SU-DHL-6 (cell line): ENCODE results near the gene ZNF763.
"Not testable (repeated sequence)": the region's sequence is repeated elsewhere in the genome, so short reads cannot be mapped to it uniquely, and the experiment has no call there.

Source experiments
- H2AFZ ChIP-seq: fragments of 200-600 bp; sonication (generic); 2 replicates; pipeline ENCODE4 v1.6.1; 2014; ENCODE audit warnings: low read depth, mild to moderate bottlenecking, moderate library complexity, mixed read lengths, antibody characterized with exemption, low read length; ENCODE audit not compliant: severe bottlenecking
- H3F3A ChIP-seq: fragments of 200-600 bp; shearing (Covaris generic); 2 replicates; pipeline ENCODE4 v1.6.0; 2016; ENCODE audit warnings: antibody characterized with exemption, mild to moderate bottlenecking; ENCODE audit not compliant: insufficient read depth
- H3K27ac ChIP-seq: fragments of 200-600 bp; sonication (generic); 2 replicates; pipeline ENCODE4 v1.5.1; 2016; ENCODE audit warnings: low read depth, mild to moderate bottlenecking, low read length, moderate library complexity, mixed read lengths
- H3K27me3 ChIP-seq: fragments of 200-600 bp; sonication (generic), shearing (Covaris generic); 2 replicates; pipeline ENCODE4 v1.6.0; 2014; ENCODE audit warnings: mild to moderate bottlenecking, low read length
- H3K36me3 ChIP-seq: fragments of 200-600 bp; sonication (generic); 2 replicates; pipeline ENCODE4 v1.6.1; 2014; ENCODE audit warnings: mild to moderate bottlenecking, low read length, mixed read lengths
- H3K4me2 ChIP-seq: fragments of 300-600, 200-600 bp; shearing (Covaris generic), sonication (generic); 2 replicates; pipeline ENCODE4 v1.6.0; 2014; ENCODE audit warnings: low read length, low read depth, mild to moderate bottlenecking; ENCODE audit not compliant: poor library complexity, severe bottlenecking
- H3K4me3 ChIP-seq: fragments of 200-600 bp; sonication (generic); 2 replicates; pipeline ENCODE4 v1.5.1; 2014; ENCODE audit warnings: antibody characterized with exemption, low read length, mild to moderate bottlenecking, mixed read lengths; ENCODE audit not compliant: insufficient read depth, poor library complexity, severe bottlenecking
- H3K79me2 ChIP-seq: fragments of 200-600 bp; sonication (generic); 2 replicates; pipeline ENCODE4 v1.6.1; 2014; ENCODE audit warnings: mild to moderate bottlenecking, low read length, moderate library complexity; ENCODE audit not compliant: insufficient read depth
- H3K9ac ChIP-seq: fragments of 200-600 bp; sonication (generic); 2 replicates; pipeline ENCODE4 v1.7.0; 2014; ENCODE audit warnings: mild to moderate bottlenecking, low read length
- H3K9me2 ChIP-seq: fragments of 200-600 bp; sonication (generic); replicated peaks from 2 replicates; pipeline ENCODE4 v1.6.1; 2014; ENCODE audit warnings: low read length; ENCODE audit not compliant: insufficient read depth
- H3K9me3 ChIP-seq: fragments of 200-600 bp; sonication (generic); 2 replicates; pipeline ENCODE4 v1.6.1; 2014; ENCODE audit warnings: low read length, mixed read lengths; ENCODE audit not compliant: insufficient read depth
- H4K20me1 ChIP-seq: fragments of 200-600 bp; sonication (generic); 2 replicates; pipeline ENCODE4 v1.6.1; 2014; ENCODE audit warnings: low read depth, mild to moderate bottlenecking, antibody characterized with exemption, low read length, moderate library complexity, mixed read lengths
- CTCF ChIP-seq: fragments of 200-600 bp; sonication (generic); IDR thresholded peaks from one replicate; pipeline ENCODE4 v1.5.1; 2017; ENCODE audit warnings: antibody characterized with exemption, mild to moderate bottlenecking, low read length, moderate library complexity; ENCODE audit not compliant: insufficient read depth, poor library complexity, severe bottlenecking
- EZH2phosphoT487 ChIP-seq: fragments of 200-600 bp; sonication (generic), shearing (Covaris generic); conservative IDR thresholded peaks from 2 replicates; pipeline ENCODE4 v1.6.1; 2018; ENCODE audit warnings: mild to moderate bottlenecking, antibody characterized with exemption, low read length, moderate library complexity, mixed read lengths

The ZNF763 gene

DNA sequence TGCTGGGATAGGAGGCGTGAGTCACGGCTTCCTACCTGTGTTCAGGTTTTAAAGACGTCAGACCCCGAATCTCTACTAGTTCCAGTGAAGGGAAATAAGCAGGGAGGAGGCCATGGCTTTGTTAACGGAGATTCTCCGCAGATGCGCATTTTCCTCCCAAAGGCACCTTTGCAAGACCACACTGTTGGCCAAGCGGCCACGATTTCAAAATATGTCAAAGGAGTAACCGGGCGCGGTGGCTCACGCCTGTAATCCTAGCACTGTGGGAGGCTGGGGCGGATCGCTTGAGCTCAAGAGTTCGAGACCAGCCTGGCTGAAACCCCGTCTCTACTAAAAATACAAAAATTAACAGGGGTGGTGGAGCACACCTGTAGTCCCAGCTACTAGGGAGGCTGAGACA lies 21.9 kb downstream of the ZNF763 start:
- no peaks in the 10 kb centered on the region for H3K9me3 ChIP-seq
- peak overlapping the region; percentile 75 for H3K4me2 ChIP-seq
- H3K9me2 ChIP-seq: no peaks in the 10 kb centered on the region
- no peak overlapping the region for H3K9ac ChIP-seq
- H3K36me3 ChIP-seq: no peaks in the 10 kb centered on the region
- H3F3A ChIP-seq: peaks cover 5% of the 10 kb centered on the region
- no peak overlapping the region for H3K4me3 ChIP-seq
- H3K27ac ChIP-seq: no peak overlapping the region
- TF ChIP-seq EZH2phosphoT487 (no peak), CTCF (no peak)
- H3K79me2 ChIP-seq: peaks cover 37% of the 10 kb centered on the region
- H3K27me3 ChIP-seq: no peaks in the 10 kb centered on the region
- H2AFZ ChIP-seq: no peak overlapping the region
- H4K20me1 ChIP-seq: peaks cover 6% of the 10 kb centered on the region; the same call in 1 of the 2 replicates

- Histone ChIP-seq H3K36me3 (no peaks in the 10 kb centered on the region), H3K27me3 (no peaks in the 10 kb centered on the region), H3F3A (peaks cover 5% of the 10 kb centered on the region), H3K79me2 (peaks cover 45% of the 10 kb centered on the region), H2AFZ (peak overlapping the region; percentile 84), H3K9me2 (no peaks in the 10 kb centered on the region), H3K9ac (peak overlapping the region; percentile 83), H4K20me1 (peaks cover 6% of the 10 kb centered on the region; the same call in 1 of the 2 replicates), H3K4me2 (peak overlapping the region; percentile 75), H3K27ac (peak overlapping the region; percentile 80), H3K4me3 (peak overlapping the region; percentile 97), H3K9me3 (no peaks in the 10 kb centered on the region)
- TF ChIP-seq CTCF (no peak), EZH2phosphoT487 (no peak)
Measured at GRCh38 chr19:11987405-11988281, 22.8 kb downstream of the ZNF763 start.

- Histone ChIP-seq H3F3A (peaks cover 5% of the 10 kb centered on the region), H3K79me2 (peaks cover 59% of the 10 kb centered on the region), H3K9me3 (no peaks in the 10 kb centered on the region), H3K36me3 (no peaks in the 10 kb centered on the region), H3K27ac (no peak overlapping the region), H3K9me2 (no peaks in the 10 kb centered on the region), H3K9ac (peak overlapping the region; percentile 83; the same call in 1 of the 2 replicates), H3K4me3 (peak overlapping the region; percentile 97), H3K27me3 (no peaks in the 10 kb centered on the region), H4K20me1 (peaks cover 10% of the 10 kb centered on the region; the same call in 1 of the 2 replicates), H2AFZ (no peak overlapping the region), H3K4me2 (peak overlapping the region; percentile 75)
- no peak for TF ChIP-seq EZH2phosphoT487
Measured at GRCh38 chr19:11989112-11989456, 24.2 kb downstream of the ZNF763 start.

DNA sequence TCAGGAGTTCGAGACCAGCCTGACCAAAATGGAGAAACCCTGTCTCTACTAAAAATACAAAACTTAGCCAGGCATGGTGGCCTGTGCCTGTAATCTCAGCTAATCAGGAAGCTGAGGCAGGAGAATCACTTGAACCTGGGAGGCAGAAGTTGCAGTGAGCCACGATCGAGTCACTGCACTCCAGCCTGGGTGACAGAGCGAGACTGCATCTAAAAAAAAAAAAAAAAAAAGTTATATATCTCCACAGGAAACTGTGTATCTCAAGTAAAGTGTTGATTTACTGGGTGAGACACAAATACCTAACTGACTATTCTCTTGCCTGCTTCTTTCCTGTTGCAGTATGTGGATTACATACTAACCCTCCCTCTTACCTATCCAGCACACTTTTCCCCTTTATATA lies 27.1 kb downstream of the ZNF763 start:
- H3K4me3 ChIP-seq, H3K36me3 ChIP-seq, H3K9me3 ChIP-seq, H3F3A ChIP-seq, H3K4me2 ChIP-seq, H3K9ac ChIP-seq, H2AFZ ChIP-seq, H3K27ac ChIP-seq, H3K27me3 ChIP-seq, H3K9me2 ChIP-seq: not testable (repeated sequence)
- peaks cover 10% of the 10 kb centered on the region; the same call in 1 of the 2 replicates for H4K20me1 ChIP-seq
- H3K79me2 ChIP-seq: peaks cover 84% of the 10 kb centered on the region
